T-cell (primary cell): Measurements from ENCODE around the gene IZUMO1. TPM values are rescaled to one million over a fixed set of nuclear protein-coding genes. Genes with fewer than 3 reads are reported as not detected.

Experiments used
- ATAC-seq, 4 experiments: fragments of 200-7000 bp in 3 of 4; fragments of 150-1000 bp in 1 of 4; cut with Tn5 transposase; replicated peaks in 1 of 4; 1 replicate in 3 of 4; 2 replicates in 1 of 4; pipeline ENCODE4 v1.10.0; 2021; ENCODE audit warnings: moderate library complexity in 3 of 4, mild to moderate bottlenecking in 2 of 4, moderate number of reproducible peaks in 1 of 4
- CTCF ChIA-PET, 2 donors: fragments of 300-600 bp; sonication (Branson Sonifier 250); formaldehyde crosslinking; loops; one replicate each; lab custom pipeline; 2022; ENCODE audit warnings: antibody characterized with exemption in 2 of 2; lab: Charles Lee
- POLR2A ChIA-PET, 2 donors: fragments of 300-600 bp; sonication (Branson Sonifier 250); formaldehyde crosslinking; loops; one replicate each; lab custom pipeline; 2022; ENCODE audit warnings: antibody characterized with exemption in 2 of 2; lab: Charles Lee
- DNase-seq, 35 experiments: peaks; one replicate each; pipeline versions ENCODE4 v3.0.0 to v3.0.0-alpha.2; 2013 to 2023
- H3K27ac ChIP-seq: one replicate; pipeline ENCODE4 v1.5.1; 2013; ENCODE audit warnings: low read length
- H3K27me3 ChIP-seq, 2 experiments: replicated peaks in 1 of 2; 1 replicate in 1 of 2; 2 replicates in 1 of 2; pipeline versions ENCODE4 v1.6.1 to v1.7.0; 2013; ENCODE audit warnings: low read length in 1 of 2, mixed read lengths in 1 of 2; ENCODE audit not compliant: control insufficient read depth in 2 of 2, insufficient read depth in 2 of 2; ENCODE audit errors: extremely low read depth in 1 of 2
- H3K36me3 ChIP-seq, 2 donors: 1 replicate in 1 of 2; 2 replicates in 1 of 2; pipeline versions ENCODE4 v1.6.1 to v1.7.0; 2013; ENCODE audit warnings: low read length in 1 of 2; ENCODE audit not compliant: control insufficient read depth in 2 of 2, insufficient read depth in 1 of 2; ENCODE audit errors: extremely low read depth in 1 of 2
- H3K4me1 ChIP-seq, 2 experiments: 1 replicate in 1 of 2; 2 replicates in 1 of 2; pipeline versions ENCODE4 v1.6.1 to v1.7.0; 2013; ENCODE audit warnings: low read length in 2 of 2, mixed read lengths in 1 of 2; ENCODE audit not compliant: insufficient read depth in 2 of 2, control insufficient read depth in 1 of 2; ENCODE audit errors: extremely low read depth in 1 of 2
- H3K4me3 ChIP-seq, 2 donors: 1 replicate in 1 of 2; 2 replicates in 1 of 2; pipeline versions ENCODE4 v1.5.1 to v1.7.0; 2013; ENCODE audit warnings: mild to moderate bottlenecking in 2 of 2, low read length in 1 of 2, moderate library complexity in 1 of 2; ENCODE audit not compliant: control insufficient read depth in 1 of 2; ENCODE audit errors: extremely low read depth in 1 of 2
- H3K9me3 ChIP-seq: 2 replicates; pipeline ENCODE4 v1.7.0; 2013
- H3K27ac Mint-ChIP-seq, 2 donors: one replicate each; pipeline ENCODE4 v1.8.0; 2020 to 2021; ENCODE audit warnings: mild to moderate bottlenecking in 2 of 2, mixed read lengths in 2 of 2
- H3K27me3 Mint-ChIP-seq, 2 donors: one replicate each; pipeline ENCODE4 v1.8.0; 2021 to 2022; ENCODE audit warnings: mixed read lengths in 2 of 2
- H3K36me3 Mint-ChIP-seq: one replicate; pipeline ENCODE4 v1.8.0; 2021; ENCODE audit warnings: mixed read lengths
- H3K4me1 Mint-ChIP-seq, 3 donors: one replicate each; pipeline ENCODE4 v1.8.0; 2020 to 2022; ENCODE audit warnings: mixed read lengths in 3 of 3, mild to moderate bottlenecking in 1 of 3
- H3K4me3 Mint-ChIP-seq, 3 donors: one replicate each; pipeline ENCODE4 v1.8.0; 2020 to 2022; ENCODE audit warnings: mild to moderate bottlenecking in 3 of 3, mixed read lengths in 3 of 3, moderate library complexity in 3 of 3
- H3K9me3 Mint-ChIP-seq, 3 donors: one replicate each; pipeline ENCODE4 v1.8.0; 2020 to 2022; ENCODE audit warnings: mixed read lengths in 3 of 3
- WGBS: methylation state at CpG from one replicate; pipeline ENCODE4 v1.1.5; 2013; ENCODE audit warnings: missing lambda C conversion rate; ENCODE audit not compliant: insufficient coverage; 5-methylcytosine and 5-hydroxymethylcytosine counted together
- total RNA-seq, 35 experiments: library from RNA in 6 of 35; stranded (reverse) in 6 of 35; fragments of 120-200 nt in 1 of 35; gene quantifications; one replicate each; pipeline versions ENCODE4 v1.2.1 to v1.2.4 and lab custom pipeline; 2013 to 2026

IZUMO1 gene
- total RNA-seq, 5 donors from 2014 or later (not counting 1 experiment from before 2014, with no cell fraction given), result not detected

- no peak overlapping the region for H3K27ac ChIP-seq
- H3K4me3 ChIP-seq, result no peak overlapping the region
- ATAC-seq, result no peak
- H3K27me3 ChIP-seq, result peaks cover 0 to 47% of the 10 kb centered on the region in 2 experiments
- H3K9me3 ChIP-seq, result no peaks in the 10 kb centered on the region
- CTCF ChIA-PET, result no interaction called here
- 56% methylated on average over 30 of the region's 35 CpGs for WGBS
- H3K27me3 Mint-ChIP-seq, result peaks cover 5 to 12% of the 10 kb centered on the region in 2 donors
- H3K4me1 ChIP-seq, result peaks cover 11 to 42% of the 10 kb centered on the region in 2 experiments
- no peaks in the 10 kb centered on the region for H3K36me3 ChIP-seq
- no peaks in the 10 kb centered on the region for H3K9me3 Mint-ChIP-seq
- POLR2A ChIA-PET, result interaction anchor here in 1 of 2 donors (0.6 kb wide), 1 partner anchor 110 kb away, joined by 6 read pairs; no protein-coding TSS in a partner anchor
- H3K4me3 Mint-ChIP-seq, result peak overlapping the region in 1 of 3 donors; percentile 3
- peaks cover 23 to 28% (median 23%) of the 10 kb centered on the region in 3 donors for H3K4me1 Mint-ChIP-seq
- peak in 3 of 35 experiments; percentile 18 to 47 (median 36) for DNase-seq
- no peak overlapping the region for H3K27ac Mint-ChIP-seq
- H3K36me3 Mint-ChIP-seq, result no peaks in the 10 kb centered on the region
Observed at GRCh38 chr19:48741129-48741999, 5.3 kb downstream of the IZUMO1 start.

- DNase-seq, result no peak
- ChIA-PET CTCF (interaction anchor here in 1 of 2 donors (0.7 kb wide), 1 partner anchor 117 kb away, joined by 3 read pairs; no protein-coding TSS in a partner anchor), POLR2A (no interaction called here)
- peaks cover 0 to 37% of the 10 kb centered on the region in 2 experiments for H3K27me3 ChIP-seq
- ATAC-seq, result no peak
- H3K4me1 ChIP-seq, result peaks cover 11 to 38% of the 10 kb centered on the region in 2 experiments
- Mint-ChIP-seq H3K27me3 (peaks cover 0 to 2% of the 10 kb centered on the region in 2 donors), H3K9me3 (no peaks in the 10 kb centered on the region), H3K4me1 (peaks cover 16 to 23% (median 17%) of the 10 kb centered on the region in 3 donors), H3K4me3 (peak within 1 kb of the TSS; percentile 31 to 61 (median 49)), H3K27ac (no peak within 1 kb of the TSS), H3K36me3 (no peaks in the 10 kb centered on the region)
- 52% methylated on average over 22 of the region's 27 CpGs for WGBS
- no peaks in the 10 kb centered on the region for H3K9me3 ChIP-seq
- H3K36me3 ChIP-seq, result no peaks in the 10 kb centered on the region
- H3K4me3 ChIP-seq, result peak within 1 kb of the TSS; percentile 17 to 55
- no peak within 1 kb of the TSS for H3K27ac ChIP-seq
Observed at GRCh38 chr19:48740164-48740972, 6.3 kb downstream of the IZUMO1 start, which contains the start of gene RASIP1. Gene RASIP1 (minus strand): TSS chr19:48740610. CDS start chr19:48740282, 328 bp downstream.

- CTCF ChIA-PET, result interaction anchor here in 1 of 2 donors (0.7 to 1.3 kb wide), 3 partner anchors 56 to 116 kb away, joined by 3 to 7 read pairs (median 4); partner anchors contain the start of gene CA11
- H3K4me3 ChIP-seq, result peak overlapping the region; percentile 17 to 55
- no peak overlapping the region for H3K27ac Mint-ChIP-seq
- no peak overlapping the region for H3K27ac ChIP-seq
- no peaks in the 10 kb centered on the region for H3K36me3 Mint-ChIP-seq
- no peaks in the 10 kb centered on the region for H3K9me3 Mint-ChIP-seq
- H3K36me3 ChIP-seq, result no peaks in the 10 kb centered on the region
- H3K27me3 ChIP-seq, result peaks cover 0 to 31% of the 10 kb centered on the region in 2 experiments
- POLR2A ChIA-PET, result interaction anchor here in 1 of 2 donors (0.5 kb wide), 1 partner anchor 91 kb away, joined by 6 read pairs; no protein-coding TSS in a partner anchor
- ATAC-seq (peak; percentile 4 to 22 (median 11)), DNase-seq (no peak)
- H3K4me1 ChIP-seq, result peaks cover 11 to 32% of the 10 kb centered on the region in 2 experiments
- peaks cover 11 to 20% (median 16%) of the 10 kb centered on the region in 3 donors for H3K4me1 Mint-ChIP-seq
- H3K9me3 ChIP-seq, result no peaks in the 10 kb centered on the region
- H3K27me3 Mint-ChIP-seq, result peaks cover 0 to 2% of the 10 kb centered on the region in 2 donors
- peak overlapping the region; percentile 31 to 61 (median 49) for H3K4me3 Mint-ChIP-seq
- 6% methylated on average over 45 of the region's 51 CpGs for WGBS
Observed at GRCh38 chr19:48739404-48740163, 7.1 kb downstream of the IZUMO1 start.

GRCh38 chr19:48738557-48739403, 7.9 kb downstream of the IZUMO1 start:
- H3K27ac Mint-ChIP-seq, result peak overlapping the region in 1 of 2 donors; percentile 46
- H3K27me3 Mint-ChIP-seq, result peaks cover 0 to 2% of the 10 kb centered on the region in 2 donors
- peak; percentile 92 to 95 (median 94) for ATAC-seq
- H3K4me3 Mint-ChIP-seq, result peak overlapping the region; percentile 41 to 61 (median 54)
- H3K27ac ChIP-seq, result no peak overlapping the region
- H3K9me3 ChIP-seq, result no peaks in the 10 kb centered on the region
- no peaks in the 10 kb centered on the region for H3K36me3 Mint-ChIP-seq
- peaks cover 0 to 29% of the 10 kb centered on the region in 2 experiments for H3K27me3 ChIP-seq
- CTCF ChIA-PET, result interaction anchor here in 1 of 2 donors (0.6 to 1.3 kb wide), 4 partner anchors 13 to 249 kb away, joined by 3 to 7 read pairs (median 5); partner anchors contain the start of gene CA11
- peaks cover 11 to 20% (median 16%) of the 10 kb centered on the region in 3 donors for H3K4me1 Mint-ChIP-seq
- POLR2A ChIA-PET, result interaction anchor here (0.5 to 0.6 kb wide), 2 partner anchors 9 to 30 kb away, joined by 3 to 4 read pairs; no protein-coding TSS in a partner anchor
- H3K4me1 ChIP-seq, result peaks cover 11 to 32% of the 10 kb centered on the region in 2 experiments
- H3K9me3 Mint-ChIP-seq, result no peaks in the 10 kb centered on the region
- peak overlapping the region in 1 of 2 donors; percentile 55 for H3K4me3 ChIP-seq
- 3% methylated on average over 95 of the region's 96 CpGs for WGBS
- no peaks in the 10 kb centered on the region for H3K36me3 ChIP-seq
- DNase-seq, result peak; percentile 70 to 95 (median 84)

- no peak overlapping the region for H3K27ac ChIP-seq
- peak in 1 of 35 experiments; percentile 22 for DNase-seq
- 82% methylated on average over 12 of the region's 22 CpGs for WGBS
Observed at GRCh38 chr19:48737360-48737998, 9.2 kb downstream of the IZUMO1 start.

More at GRCh38 chr19:48737360-48737998, 9.2 kb downstream of the IZUMO1 start:
- no peaks in the 10 kb centered on the region for H3K9me3 Mint-ChIP-seq
- H3K4me1 ChIP-seq, result peaks cover 11 to 32% of the 10 kb centered on the region in 2 experiments
- H3K9me3 ChIP-seq, result no peaks in the 10 kb centered on the region
- peaks cover 2 to 5% of the 10 kb centered on the region in 2 donors for H3K27me3 Mint-ChIP-seq
- no peak overlapping the region for H3K4me3 ChIP-seq
- H3K36me3 Mint-ChIP-seq, result no peaks in the 10 kb centered on the region
- peak overlapping the region; percentile 27 to 58 for H3K27ac Mint-ChIP-seq
- H3K4me1 Mint-ChIP-seq, result peaks cover 11 to 20% (median 16%) of the 10 kb centered on the region in 3 donors
- H3K4me3 Mint-ChIP-seq, result peak overlapping the region in 1 of 3 donors; percentile 37
- ChIA-PET POLR2A (no interaction called here), CTCF (no interaction called here)
- no peaks in the 10 kb centered on the region for H3K36me3 ChIP-seq
- ATAC-seq, result no peak
- H3K27me3 ChIP-seq, result peaks cover 0 to 22% of the 10 kb centered on the region in 2 experiments
